ENCODE measurements around the gene RNU1-4.
"Not testable (repeated sequence)": the region's sequence is repeated elsewhere in the genome, so short reads cannot be mapped to it uniquely, and the experiment has no call there.

The RNU1-4 gene

DNA sequence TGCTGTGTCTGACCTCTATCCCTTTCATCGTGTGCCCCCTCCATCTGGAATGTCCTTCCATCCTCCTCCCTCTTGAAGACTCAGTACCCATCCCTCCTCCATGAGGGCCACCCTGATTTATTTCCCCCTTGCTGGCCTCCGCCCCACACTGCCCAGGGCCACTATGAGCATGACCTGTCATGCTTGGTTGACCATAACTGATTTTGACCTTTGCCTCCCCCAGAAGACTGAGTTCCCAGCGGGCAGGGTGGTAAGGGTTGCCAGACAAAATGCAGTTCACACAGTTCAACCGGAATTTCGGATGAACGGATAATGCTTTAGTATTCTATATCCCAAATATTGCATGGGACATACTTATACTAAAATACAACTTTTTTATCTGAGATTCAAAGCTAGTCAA, 31.6 kb upstream of the RNU1-4 start:
- not testable (repeated sequence) for DNase-seq (ENCODE audit: low spot score)

GRCh38 chr1:16709659-16710087, 30.6 kb upstream of the RNU1-4 start:
- not testable (repeated sequence) for DNase-seq (ENCODE audit: low spot score)

GRCh38 chr1:16710618-16711017, 29.7 kb upstream of the RNU1-4 start:
- not testable (repeated sequence) for DNase-seq (ENCODE audit: low spot score)

- not testable (repeated sequence) for DNase-seq (ENCODE audit: low spot score)
These were observed 28.2 kb upstream of the RNU1-4 start for GRCh38 chr1:16712131-16712530.

DNA sequence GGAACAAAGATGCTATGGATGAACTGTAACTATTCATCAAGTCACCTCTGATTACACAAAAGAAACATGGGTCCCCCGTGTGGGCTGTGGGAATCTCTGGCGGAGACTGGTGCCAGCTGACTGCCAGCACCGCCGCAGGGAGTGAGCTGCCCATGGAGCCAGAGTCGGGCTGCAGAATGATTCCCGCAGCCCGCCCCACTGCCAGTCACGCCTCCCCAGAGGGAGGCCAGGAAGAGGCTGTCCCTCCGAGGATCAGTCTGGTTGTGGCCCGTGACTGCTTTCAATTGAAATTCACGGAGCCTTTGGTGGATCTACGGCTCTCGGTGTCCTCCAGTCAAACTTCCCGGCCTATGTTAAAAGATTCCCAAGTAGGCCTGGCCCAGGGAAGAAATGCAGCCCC, 27.7 kb upstream of the RNU1-4 start:
- DNase-seq (ENCODE audit: low spot score) = not testable (repeated sequence)

GRCh38 chr1:16712984-16713383, 27.3 kb upstream of the RNU1-4 start:
- DNase-seq (ENCODE audit: low spot score) = not testable (repeated sequence)

DNA sequence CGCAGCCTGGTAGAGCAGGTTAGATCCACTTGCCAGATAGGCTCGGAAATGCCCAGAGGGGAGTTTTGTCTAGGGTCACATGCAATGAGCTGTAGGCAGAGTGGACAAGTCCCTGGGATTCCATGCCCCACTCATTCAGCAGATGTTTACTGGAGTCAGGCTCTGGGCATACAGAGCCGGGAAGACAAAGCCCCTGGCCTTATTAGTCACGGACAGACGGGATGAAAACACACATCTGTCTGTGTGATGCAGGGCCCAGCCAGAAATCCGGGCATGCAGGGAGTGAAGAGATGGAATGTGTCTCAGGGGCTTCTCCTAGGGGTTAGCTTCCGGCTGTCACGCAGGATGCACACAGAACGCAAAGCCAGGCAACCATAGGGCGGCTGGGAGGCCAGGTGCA, 26.8 kb upstream of the RNU1-4 start:
- DNase-seq (ENCODE audit: low spot score) = not testable (repeated sequence)

- DNase-seq (ENCODE audit: low spot score) = no peak
These were observed 23.5 kb upstream of the RNU1-4 start for GRCh38 chr1:16716691-16717335.

DNA sequence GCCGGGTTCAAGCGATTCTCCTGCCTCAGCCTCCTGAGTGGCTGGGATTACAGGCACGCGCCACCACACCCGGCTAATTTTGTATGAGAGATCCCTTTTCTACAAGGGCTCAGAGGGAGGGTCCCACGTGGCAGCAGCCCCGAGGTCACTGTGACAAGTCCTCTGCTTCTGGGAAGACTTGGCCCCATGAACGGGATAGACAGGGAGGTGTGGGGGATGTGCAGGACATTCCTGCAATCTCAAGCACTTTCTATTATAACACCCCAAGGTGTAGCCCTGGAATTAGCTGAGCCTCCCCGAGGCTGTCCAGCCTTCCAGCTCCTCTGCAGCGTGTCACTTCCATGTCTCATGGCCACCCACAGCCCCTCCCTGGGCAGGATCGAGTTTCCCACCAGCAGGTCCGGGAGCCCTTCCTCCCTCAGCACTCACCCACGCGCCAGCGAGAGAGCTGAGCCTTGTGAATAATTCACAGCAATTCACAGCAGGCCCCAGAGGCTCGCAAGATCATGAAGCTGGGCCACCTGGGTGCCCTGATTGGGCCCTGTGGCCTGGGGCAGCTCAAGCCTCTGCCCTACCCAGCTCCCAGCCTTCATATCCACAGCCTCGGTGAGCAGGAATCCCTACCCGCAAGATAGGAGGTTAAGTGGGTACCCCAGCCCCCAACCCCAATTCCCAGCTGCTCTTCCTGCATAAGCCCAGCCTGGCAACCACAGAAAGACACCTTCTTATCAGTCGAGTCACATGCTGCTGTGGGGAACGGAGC, 22.8 kb upstream of the RNU1-4 start:
- no peak for DNase-seq (ENCODE audit: low spot score)

DNA sequence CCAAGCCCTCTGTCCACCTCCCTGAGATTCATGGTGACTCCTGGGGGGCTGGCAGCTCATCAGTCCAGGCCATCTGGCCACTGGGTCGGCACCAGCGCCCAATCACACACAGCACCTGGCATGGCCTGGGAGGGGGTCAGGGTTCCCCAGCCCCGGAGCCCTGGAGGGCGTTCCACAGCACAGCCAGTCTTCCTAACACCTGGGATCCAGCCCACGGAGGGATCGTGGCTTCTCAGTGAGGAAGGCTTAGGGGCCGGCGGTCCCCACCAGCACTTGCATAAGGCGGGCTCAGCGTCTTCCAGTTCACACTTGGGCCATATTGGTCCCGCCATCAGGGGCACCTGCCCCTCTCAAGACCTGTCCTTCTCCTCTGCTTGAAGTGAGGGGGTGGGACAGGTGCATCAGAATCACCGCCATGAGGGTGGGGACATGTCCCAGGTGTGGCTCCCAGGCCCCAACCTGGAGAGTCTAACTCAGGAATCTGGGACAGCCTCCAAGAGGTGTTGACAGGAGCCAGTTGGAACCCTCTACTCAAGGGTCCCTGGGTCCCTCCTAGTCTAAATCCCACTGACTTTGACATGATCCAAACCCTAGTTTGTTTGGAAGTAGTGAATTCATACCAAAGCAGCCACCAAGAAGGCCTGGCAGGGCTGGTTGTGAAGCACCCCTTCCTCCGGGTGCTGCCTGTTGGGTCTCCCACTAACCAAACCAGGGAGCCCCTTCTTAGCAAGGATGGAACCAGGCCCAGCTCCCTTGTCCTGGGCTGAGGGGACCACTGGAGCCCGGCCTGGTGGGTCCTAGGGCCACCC, 22.0 kb upstream of the RNU1-4 start:
- not testable (repeated sequence) for DNase-seq (ENCODE audit: low spot score)

- DNase-seq (ENCODE audit: low spot score) = no peak
These were observed 21.3 kb upstream of the RNU1-4 start for GRCh38 chr1:16718908-16719533.

DNA sequence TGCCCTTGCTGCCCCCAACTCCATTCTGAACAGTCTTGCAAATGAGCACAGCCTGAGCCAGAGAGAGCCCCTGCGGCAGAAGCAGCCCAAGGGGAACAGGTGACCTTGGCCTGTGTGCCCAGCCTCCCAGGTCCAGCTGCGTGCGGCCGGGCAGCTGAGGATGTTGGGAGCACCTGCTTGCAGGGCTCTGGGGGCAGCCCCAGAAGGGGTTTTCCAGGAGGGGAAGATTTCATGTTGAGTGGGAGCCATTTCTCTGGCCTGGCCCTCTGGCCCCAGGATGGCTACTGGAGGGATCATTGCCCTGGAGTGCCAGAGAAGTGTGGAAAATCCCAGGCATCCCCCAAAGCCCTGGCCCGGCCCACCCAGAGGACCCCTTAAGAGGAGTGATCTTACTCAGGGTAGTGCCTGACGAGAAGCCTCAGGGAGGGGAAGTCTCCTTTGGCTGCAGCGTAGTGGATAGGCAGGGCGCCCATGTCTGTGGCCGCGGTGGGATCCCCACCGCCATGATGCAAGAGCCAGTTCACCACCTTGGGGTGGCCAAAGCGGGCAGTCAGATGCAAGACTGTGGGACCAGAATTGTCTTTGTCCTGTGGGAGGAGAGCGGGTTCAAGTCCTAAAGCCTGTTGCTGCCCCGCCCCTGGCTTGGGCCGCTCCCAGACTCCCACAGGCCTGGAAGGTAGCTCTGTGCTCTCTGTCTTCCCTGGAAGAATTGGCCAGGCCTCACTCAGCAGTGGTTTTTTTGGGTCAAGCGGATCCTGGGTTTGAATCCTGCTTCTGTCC, 20.6 kb upstream of the RNU1-4 start:
- DNase-seq (ENCODE audit: low spot score) = no peak

- DNase-seq (ENCODE audit: low spot score) = no peak
These were observed 19.7 kb upstream of the RNU1-4 start for GRCh38 chr1:16720351-16721223.

- DNase-seq (ENCODE audit: low spot score) = no peak
These were observed 18.3 kb upstream of the RNU1-4 start for GRCh38 chr1:16721871-16722641.

- DNase-seq (ENCODE audit: low spot score) = no peak
These were observed 15.4 kb upstream of the RNU1-4 start for GRCh38 chr1:16724718-16725438.

GRCh38 chr1:16725439-16726245, 14.7 kb upstream of the RNU1-4 start:
- DNase-seq (ENCODE audit: low spot score) = not testable (repeated sequence)

- peak; percentile 30 for DNase-seq (ENCODE audit: low spot score)
These were observed 12.9 kb upstream of the RNU1-4 start for GRCh38 chr1:16727190-16728111.

All from kidney capillary endothelial cell (primary cell).